Measurements from ENCODE around the gene PAPPA2.

- TF ChIP-seq CTCF (IDR thresholded peaks at IDR 0.05) (no peak), POLR2A (IDR thresholded peaks at IDR 0.05) (no peak)
Observed at GRCh38 chr1:176440176-176440575, 22.8 kb upstream of the PAPPA2 start.
